HG03432 (cell line): Measurements from ENCODE around the gene P2RX1.

Experiments
- ATAC-seq: cut with Tn5 transposase; IDR thresholded peaks from one replicate; pipeline ENCODE4 v1.9.1; 2021; ENCODE audit warnings: mild to moderate bottlenecking, moderate library complexity; ENCODE audit not compliant: unreplicated experiment

Gene P2RX1

GRCh38 chr17:3915995-3916696 lies at the start of gene P2RX1:
TSS of gene P2RX1 (minus strand) at chr17:3916465. CDS start at chr17:3916225, 240 bp downstream.
- no peak for ATAC-seq

DNA sequence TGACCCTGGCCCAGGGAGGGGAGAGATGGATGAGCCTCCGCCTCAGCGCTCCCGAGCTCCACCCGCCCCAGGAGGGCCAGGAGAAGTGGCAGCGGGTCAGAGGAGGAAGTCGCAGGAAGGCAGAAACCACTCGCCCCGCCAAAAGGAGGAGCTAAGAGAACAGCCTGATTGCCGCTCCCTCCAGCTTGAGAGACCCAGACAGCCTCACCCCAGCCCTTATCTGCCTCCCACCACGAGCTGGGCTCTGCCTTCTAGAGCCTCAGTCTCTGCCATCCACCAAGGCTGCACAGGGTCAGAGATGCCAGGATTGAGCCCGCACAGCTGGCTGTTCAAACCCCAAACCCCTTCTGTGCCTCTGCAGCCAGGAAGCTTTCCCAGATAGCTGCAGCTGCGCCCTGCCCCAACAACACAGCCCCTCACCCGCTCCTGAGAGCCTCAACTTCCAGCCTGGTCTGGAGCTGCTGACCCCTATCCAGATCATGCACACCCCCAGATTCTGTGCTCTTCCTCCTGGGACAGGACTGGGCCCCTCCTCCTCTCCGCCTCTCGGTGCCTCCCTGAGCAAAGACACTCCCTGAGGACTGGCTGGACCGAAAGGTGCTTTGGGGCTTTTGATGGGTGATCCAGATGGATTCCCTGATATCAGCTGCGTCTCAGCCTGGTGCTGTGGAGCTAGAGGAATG lies 49.0 kb upstream of the P2RX1 start:
- ATAC-seq, result peak; percentile 33

DNA sequence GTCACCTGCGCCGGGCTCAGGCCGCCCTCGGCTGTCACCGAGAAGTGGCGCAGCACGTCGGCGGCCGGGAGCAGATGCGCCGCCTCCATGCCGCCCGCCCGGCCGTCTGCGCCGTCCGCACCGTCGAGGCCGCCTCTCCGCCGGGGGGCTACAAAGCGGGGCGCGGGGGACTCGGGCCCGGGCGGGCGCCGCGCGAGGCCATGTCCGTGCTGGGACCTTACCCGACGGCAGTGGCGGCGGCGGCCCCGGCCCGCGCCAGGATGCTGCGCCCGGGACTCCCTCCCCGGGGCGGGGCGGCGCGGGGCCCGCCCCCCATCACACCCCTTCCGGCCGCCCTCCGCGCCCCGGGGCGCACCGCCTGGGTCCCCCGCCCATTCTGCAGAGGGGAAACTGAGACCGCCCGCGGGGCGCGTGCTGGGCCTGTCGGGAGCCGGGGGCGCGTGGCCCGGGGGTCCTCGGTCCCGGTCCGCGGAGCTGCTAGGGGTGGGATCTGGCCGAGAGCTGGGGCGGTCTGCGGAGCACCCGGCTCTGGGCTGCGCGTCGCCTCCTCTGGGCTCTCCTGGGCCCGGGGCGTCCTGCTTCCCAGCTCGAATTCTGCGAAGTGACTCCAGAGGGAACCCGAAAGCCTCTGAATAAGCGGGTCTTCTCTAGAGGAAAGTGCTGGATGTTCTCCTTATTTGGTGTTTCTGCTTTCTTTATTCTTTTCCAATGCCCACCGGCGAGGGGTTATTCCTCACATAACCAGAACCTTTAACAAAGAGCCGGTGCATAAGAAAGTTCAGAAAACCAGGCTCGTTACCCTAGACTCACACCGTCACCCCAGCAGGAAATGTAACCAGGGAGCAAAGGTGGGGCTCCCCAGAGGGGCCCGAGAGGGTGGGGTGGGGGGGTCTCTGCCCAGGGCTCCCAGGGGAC lies 48.2 kb upstream of the P2RX1 start, which contains the start of gene ATP2A3:
TSS of gene ATP2A3 (minus strand) at position 235 of the 915 bp plus-strand sequence. CDS start at position 89, 146 bp downstream.
- peak; percentile 52 for ATAC-seq

DNA sequence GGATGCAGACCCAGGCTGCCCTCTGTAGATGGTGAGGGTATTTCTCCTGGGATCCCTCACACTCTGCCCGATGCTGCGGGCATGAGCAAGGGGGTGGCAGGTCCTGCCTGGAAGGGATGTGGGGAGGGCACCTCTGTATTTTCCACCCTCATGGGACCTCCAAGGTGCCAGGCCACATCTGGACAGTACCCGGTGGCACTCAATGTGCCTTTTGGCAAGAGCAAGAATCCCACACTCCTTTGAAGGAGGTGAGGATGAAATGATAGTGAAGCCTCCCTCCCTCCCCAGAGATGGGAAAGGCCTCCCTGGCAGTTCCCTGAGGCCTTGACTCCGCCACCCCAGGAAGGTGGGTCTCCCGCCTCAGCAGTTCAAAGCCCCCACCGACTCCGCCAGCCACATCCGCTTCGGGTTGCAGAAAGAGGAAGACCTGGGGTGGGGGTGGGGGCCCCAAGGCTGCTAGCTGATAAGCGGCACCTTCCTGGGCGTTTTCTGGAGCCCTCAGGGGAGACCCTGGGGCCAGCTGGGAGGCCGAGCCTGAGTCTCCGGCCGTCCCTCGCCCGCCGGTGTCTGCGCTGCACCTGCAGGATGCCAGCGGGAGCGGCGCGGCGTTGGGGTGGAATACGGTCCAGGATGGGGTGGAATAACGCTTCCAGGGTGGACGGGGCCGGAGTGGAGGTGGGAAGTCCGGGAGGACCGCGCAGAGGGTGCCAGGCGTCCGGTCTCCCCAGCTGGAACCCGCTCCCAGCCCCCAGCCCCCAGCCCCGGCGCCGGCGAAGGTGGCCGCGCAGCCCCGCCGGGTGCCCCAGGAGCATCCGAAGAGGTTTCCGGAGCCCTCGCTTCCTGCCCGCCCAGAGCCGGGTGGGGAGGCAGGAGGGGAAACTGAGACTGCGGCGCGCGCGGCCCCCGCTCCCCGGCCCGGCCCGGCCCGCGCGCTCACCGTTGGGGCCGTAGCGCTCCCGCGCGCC lies 47.3 kb upstream of the P2RX1 start:
- ATAC-seq, result peak; percentile 12

DNA sequence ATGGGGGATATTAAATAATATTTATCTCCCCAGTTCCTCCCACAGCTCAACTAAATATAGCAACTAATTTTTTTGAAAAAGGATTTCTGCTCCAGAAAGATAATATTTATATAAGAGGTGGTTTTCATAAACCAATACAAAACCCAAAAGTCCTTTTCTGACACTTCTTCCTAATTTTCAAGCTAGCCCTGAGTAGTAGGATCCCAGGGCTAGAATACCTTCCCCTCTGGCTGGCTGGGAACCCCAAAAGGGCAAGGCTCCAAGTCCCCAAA lies 46.6 kb upstream of the P2RX1 start:
- no peak for ATAC-seq

GRCh38 chr17:3962217-3962964 lies 46.1 kb upstream of the P2RX1 start:
- ATAC-seq, result no peak

DNA sequence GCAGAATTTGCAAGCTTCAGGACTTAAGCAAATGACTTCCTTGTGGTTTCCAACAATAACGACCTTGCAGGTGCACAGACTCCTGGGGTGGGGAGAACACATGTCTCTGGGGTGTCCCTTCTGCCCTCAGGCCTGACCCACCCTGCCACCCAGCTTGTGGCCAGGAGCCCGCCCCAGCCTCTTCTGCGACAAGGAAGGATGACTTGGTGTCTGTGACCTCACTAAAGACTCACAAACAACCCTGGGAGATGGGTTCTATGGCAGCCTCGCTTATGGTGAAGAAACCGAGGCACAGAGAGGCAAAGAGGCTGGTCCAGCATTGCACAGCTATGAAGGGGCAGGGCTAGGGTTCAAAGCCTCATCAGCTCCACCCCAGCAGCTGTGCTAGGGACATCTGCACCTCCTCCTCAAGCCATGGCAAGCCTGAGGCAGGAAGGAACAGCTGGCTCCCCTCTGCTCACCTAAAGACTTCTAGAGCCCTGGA lies 45.3 kb upstream of the P2RX1 start:
- no peak for ATAC-seq

DNA sequence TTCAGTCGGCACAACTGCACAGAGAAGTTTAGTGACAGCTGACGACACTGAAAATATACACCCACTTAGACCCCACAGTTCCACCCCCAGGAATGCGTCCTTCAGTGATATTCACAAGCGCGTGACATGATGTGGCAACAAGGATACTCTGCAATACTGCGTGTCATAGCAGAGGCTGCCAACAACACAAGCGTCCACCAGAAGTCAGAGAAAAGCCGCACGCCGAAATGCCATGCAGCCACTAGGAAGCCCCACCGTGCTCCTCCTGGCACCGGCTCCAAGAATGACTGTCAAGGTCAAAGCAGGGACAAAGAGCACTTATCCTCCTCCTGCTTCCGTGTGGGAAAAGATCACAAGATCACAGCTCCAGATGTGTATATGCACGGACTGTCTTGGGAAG lies 44.5 kb upstream of the P2RX1 start:
- ATAC-seq, result no peak

- ATAC-seq, result no peak
Observed at GRCh38 chr17:3959921-3960601, 43.8 kb upstream of the P2RX1 start.

- ATAC-seq, result no peak
Observed at GRCh38 chr17:3959295-3959899, 43.1 kb upstream of the P2RX1 start.

DNA sequence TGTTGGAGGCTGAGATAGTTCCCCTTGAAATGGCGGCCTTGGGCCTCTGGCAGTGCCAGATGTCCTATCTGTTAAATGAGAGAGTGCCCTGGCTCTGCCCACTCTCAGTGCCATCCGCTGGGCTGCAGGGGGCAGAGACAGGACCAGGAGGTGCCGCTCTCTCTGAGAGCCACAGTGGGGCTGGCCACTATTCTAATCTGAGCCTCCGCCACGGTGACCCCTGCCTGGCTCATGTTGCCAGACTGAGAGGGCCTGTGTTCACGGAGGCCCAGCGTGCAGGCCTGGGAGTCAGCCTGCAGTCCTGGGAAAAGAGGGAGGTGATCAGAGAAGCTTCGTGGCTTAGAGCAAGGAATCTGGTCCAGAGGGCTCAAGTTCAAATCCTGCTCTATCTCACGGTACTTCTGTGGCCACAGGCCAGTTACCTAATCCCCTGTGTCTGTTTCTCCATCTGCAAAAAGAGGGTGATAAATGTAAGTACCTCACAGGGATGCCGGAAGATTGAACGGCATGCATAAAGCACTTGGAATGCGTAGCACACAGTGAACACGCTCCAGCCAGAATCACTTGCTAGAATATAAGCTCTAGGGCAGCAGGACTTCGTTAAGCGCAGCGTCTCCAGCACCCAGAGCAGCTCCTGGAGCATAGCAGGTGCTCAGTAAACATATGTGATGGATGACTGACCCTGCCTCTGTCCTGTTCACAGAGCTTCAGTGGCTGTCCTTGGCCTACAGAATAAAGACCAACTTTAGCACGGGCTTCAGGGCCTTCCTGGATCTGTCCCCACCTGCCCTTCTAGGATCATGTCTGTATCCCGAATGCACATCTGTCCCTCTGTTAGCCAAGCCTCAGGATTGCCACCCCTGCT lies 41.7 kb upstream of the P2RX1 start:
- ATAC-seq, result no peak

DNA sequence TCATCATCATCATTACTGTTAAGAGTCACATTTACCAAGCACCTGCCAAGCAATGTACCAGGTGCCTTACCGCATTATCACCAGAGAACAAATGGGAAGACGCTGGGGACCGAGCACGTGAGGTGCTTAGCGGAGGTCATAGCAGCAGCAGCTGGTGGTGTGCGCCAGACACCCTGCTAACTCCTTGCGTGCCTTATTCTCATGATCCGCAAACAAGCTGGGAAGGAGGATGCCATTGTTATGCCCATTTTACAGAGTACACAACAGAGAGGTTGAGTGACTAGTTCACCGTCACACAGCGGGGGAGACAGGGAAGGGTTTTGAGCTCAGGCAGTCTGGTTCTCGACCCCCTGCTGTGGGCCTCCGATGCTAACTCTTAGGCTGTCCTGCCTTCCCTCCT lies 40.7 kb upstream of the P2RX1 start:
- no peak for ATAC-seq

GRCh38 chr17:3956327-3956957 lies 40.2 kb upstream of the P2RX1 start:
- ATAC-seq, result no peak

DNA sequence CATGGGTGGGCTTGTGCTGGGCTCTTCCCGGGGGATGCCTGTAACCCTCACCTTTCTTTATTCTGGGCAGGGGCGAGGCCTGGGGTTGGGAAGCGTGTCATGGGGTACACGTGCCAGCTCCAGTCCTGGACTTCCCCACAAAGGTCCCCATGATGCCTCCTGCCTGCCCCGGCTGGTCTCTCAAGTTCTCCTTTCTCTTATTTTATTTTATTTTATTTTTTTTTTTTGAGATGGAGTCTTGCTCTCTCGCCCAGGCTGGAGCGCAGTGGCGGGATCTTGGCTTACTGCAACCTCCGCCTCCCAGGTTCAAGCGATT lies 39.4 kb upstream of the P2RX1 start:
- no peak for ATAC-seq

DNA sequence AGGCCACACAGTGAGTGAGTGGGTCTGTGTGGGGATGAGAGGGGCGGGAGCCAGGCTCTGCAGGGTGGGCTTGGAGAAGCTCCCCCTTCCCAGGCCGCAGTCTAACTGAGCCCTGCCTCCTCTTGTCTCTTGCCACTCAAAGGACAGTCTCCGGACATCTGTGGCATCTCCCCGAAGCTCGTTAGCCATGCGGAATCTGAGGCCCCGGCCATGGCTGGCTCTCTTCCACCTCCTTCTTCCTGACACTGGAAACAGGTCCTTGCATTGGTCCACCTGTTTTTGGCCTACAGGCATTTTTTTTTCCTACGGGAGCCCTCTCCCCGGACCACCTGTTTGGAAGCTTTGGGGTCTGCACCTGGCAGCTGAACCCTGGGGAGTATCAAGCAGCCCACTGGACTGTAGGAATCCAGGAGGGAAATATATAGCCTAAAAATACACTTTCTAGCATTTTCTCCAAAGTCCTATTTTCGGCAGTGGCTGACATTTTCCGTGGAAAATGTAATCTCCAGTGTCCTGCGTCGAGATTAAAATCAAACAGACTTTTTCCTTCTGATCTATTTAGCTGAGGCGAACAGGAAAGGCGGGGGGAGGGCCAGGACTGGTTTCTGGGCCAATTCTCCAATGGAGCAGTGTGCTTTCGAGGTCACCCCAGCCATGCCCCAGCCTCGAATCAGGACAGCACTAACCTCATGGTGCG lies 38.9 kb upstream of the P2RX1 start:
- no peak for ATAC-seq

DNA sequence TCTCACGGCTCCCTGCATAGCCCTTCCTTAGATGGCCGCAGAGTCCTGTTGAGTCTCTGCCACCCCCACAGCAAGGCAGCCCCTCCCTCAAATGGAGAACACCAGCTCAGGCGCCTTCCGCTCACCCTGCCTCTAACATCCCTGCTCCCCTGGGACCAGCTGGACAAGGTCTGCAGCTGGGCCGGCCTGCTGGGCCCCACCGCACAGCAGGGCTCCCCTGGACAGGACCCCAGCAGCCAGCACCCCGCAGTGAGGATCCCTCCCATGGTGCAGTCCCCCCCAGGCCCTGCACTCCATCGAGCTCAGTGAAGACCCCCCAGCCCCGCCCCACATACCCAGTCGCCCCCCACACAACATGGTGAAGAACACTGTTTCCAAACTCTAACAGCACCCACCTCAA lies 37.8 kb upstream of the P2RX1 start:
- no peak for ATAC-seq

- ATAC-seq, result no peak
Observed at GRCh38 chr17:3953542-3953941, 37.3 kb upstream of the P2RX1 start.
